ENCODE results near the gene TAPT1. TPM values are rescaled to one million over a fixed set of nuclear protein-coding genes. Genes with fewer than 3 reads are reported as not detected.
A peak's percentile ranks its signal among the peaks of the same experiment; 100 is the strongest.

The TAPT1 gene
- polyA plus RNA-seq, 1 donor from 2014 or later: 21.8 TPM

DNA sequence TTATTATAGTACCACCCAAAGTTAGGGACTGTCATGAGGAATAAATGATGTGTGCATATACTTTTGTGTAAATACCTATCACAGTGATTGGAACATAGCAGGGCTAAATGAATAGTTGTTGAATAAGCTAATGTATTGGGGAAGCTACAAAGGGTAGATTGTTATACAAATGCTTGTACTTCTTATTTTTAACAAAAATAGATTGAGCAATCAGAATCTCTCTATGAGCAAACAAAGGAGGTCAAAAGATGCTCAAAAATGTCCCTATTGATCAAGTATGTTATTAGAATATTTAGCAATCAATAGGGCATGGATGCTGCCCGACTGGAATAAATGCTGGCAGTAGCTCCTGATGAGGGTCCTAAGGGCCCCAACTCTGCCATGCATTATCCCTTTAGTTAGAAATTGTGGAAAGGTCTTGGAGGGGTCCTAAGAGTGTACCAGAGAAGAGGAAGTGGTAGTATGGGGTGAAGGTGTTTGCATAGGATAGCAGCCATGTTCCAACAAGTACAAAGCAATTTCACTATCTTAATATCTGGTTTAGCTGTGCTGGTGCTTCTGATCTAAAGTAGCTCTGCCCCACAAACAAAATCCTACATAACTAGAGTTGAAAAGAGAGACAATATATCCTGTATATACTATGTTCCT lies 33.1 kb upstream of the TAPT1 start:
- H3K36me3 Mint-ChIP-seq: peaks cover 3% of the 10 kb centered on the region
- no peak overlapping the region for H3K27ac Mint-ChIP-seq
- H3K9me3 Mint-ChIP-seq: no peaks in the 10 kb centered on the region
- H3K4me3 Mint-ChIP-seq: no peak overlapping the region
- no peaks in the 10 kb centered on the region for H3K27me3 Mint-ChIP-seq
- H3K4me1 Mint-ChIP-seq: peaks cover 8 to 16% (median 13%) of the 10 kb centered on the region in 3 donors

DNA sequence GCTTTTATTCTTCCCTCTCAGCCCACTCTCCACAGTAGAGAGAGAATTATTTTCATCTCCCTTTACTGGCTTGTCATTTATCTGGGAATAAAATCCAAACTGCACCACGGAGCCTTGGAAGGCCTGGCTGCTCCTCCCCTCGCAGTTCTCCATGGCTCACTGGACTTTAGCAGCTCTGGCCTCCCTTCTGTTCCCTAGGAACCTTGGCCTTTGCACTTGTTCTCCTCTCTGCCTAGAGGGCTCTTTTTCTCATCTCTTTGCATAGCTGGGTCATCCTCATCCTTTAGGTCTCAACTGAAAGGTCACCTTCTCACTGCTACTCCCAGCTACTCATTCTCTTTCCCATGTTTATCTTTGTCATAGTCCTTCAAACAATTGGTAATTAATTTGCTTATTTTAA lies 31.3 kb upstream of the TAPT1 start:
- no peaks in the 10 kb centered on the region for H3K9me3 Mint-ChIP-seq
- H3K4me3 Mint-ChIP-seq: no peak overlapping the region
- H3K27me3 Mint-ChIP-seq: no peaks in the 10 kb centered on the region
- H3K36me3 Mint-ChIP-seq: peaks cover 6% of the 10 kb centered on the region
- H3K27ac Mint-ChIP-seq: peak overlapping the region in 1 of 3 donors; percentile 17
- peaks cover 8 to 12% (median 11%) of the 10 kb centered on the region in 3 donors for H3K4me1 Mint-ChIP-seq

DNA sequence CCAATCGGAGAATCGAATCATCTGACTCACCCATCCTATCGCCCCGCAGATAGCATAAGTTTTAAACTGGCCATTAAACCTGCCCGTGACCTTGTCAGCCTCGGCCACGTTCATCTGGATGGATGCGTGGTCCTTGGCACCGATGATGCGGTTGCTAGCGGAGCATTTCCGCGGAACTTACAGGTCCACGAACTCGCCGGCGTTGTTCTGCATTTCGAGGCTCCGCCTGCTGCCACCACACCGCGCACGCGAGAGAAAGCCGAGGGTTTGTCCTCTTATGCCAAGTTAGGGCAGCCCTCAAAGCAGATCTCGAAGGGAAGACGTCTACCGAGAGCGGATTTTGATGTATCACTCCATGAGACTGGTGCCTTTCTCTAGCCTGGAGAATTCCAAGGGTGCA lies 30.1 kb upstream of the TAPT1 start:
- no peak overlapping the region for H3K4me3 Mint-ChIP-seq
- peak overlapping the region in 1 of 3 donors; percentile 42 for H3K27ac Mint-ChIP-seq
- no peaks in the 10 kb centered on the region for H3K27me3 Mint-ChIP-seq
- peaks cover 12% of the 10 kb centered on the region for H3K36me3 Mint-ChIP-seq
- no peaks in the 10 kb centered on the region for H3K9me3 Mint-ChIP-seq
- H3K4me1 Mint-ChIP-seq: peaks cover 0 to 5% (median 3%) of the 10 kb centered on the region in 3 donors

DNA sequence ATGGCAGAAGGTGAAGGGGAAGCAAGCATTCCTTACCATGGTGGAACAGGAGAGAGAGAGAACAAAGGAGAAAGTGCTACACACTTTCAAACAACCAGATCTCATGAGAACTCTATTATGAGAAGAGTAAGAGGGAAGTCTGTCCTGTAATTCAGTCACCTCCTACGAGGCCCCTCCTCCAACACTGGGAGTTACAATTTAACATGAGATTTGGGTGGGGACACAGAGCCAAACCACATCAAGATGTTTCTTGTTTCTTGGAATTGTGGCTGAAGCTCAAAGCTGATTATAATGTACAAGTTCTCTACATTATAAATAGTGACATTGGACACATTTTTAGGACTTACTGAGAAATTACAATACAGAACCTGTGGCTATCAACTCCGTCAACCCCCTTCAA lies 29.5 kb upstream of the TAPT1 start:
- H3K27me3 Mint-ChIP-seq: no peaks in the 10 kb centered on the region
- no peak overlapping the region for H3K4me3 Mint-ChIP-seq
- no peaks in the 10 kb centered on the region for H3K9me3 Mint-ChIP-seq
- H3K4me1 Mint-ChIP-seq: peaks cover 0 to 2% (median 1%) of the 10 kb centered on the region in 3 donors
- peaks cover 12% of the 10 kb centered on the region for H3K36me3 Mint-ChIP-seq
- no peak overlapping the region for H3K27ac Mint-ChIP-seq

DNA sequence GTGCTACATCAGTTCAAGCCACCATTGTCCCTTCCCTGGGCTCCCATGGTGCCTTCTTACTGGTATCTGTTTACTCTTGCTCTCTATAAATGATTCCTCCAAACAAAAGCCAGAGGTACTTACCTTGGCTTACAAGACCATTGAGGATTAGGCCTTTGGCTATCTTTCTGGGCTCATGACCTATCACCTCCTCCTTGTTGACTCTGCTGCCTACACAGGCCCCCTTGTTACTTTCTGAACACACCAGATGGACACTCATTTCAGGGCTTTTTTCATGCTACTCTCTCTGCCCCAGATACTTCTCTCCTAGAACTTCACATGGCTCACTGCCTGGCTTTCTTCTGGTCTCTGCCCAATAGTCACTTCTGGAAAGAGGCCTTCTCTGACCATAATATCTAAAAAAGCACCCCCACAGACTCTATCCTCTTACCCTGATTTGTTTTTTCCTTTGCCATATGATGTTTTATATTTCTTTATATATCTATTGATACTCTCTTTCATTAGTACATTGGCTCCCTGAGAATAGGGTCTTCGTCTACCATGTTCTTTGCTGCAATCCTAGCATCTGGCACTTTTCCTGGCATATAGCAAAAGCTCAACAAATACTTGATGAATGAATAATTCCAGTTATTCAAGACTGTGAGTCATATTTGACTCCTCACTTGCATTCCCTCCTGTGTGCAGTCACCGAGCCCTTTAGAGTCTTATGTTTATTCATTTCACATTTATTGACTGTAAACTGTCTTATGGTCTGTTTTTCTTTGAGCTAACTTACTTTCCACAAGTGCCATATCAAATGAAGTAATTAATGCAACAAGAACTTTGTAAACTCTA lies 27.1 kb upstream of the TAPT1 start:
- no peaks in the 10 kb centered on the region for H3K4me1 Mint-ChIP-seq

DNA sequence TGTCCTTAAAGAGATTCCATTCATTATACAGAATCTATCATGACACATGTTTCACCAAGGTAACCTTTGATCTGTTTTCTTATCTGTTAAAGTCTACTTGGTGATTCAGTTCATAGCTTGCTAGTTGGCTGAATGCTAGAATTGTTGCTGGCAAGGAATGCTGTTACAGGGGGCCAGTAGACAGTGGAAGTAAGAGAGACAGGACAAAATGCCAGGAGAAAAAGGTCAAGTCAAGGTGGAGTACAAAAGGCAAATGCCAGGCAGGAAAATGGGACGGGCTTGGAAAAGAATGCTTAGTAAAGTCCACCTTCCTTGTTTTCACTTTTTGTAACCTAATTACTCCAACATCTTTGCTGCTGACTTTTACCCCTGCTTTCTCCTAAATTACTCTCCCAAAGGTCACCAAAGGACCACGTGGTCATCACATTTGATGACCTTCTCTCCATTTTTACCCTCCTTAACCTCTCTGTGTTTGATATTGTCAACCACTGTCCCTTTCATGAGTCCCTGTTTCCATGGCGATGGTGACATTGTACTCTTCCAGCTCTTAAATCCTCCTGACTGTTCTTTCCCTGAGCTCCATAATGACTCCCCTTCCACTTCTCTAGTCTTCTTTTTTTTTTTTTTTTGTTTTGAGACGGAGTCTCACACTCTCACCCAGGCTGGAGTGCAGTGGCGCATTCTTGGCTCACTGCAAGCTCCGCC lies 24.5 kb upstream of the TAPT1 start:
- H3K27me3 Mint-ChIP-seq: no peaks in the 10 kb centered on the region
- peaks cover 21% of the 10 kb centered on the region for H3K36me3 Mint-ChIP-seq
- H3K4me1 Mint-ChIP-seq: no peaks in the 10 kb centered on the region
- H3K4me3 Mint-ChIP-seq: no peak overlapping the region
- H3K9me3 Mint-ChIP-seq: peaks cover 0 to 1% (median 0%) of the 10 kb centered on the region in 3 donors
- no peak overlapping the region for H3K27ac Mint-ChIP-seq

More for the DNA sequence above, 27.1 kb upstream of the TAPT1 start:
- H3K9me3 Mint-ChIP-seq: no peaks in the 10 kb centered on the region
- peaks cover 15% of the 10 kb centered on the region for H3K36me3 Mint-ChIP-seq
- H3K27ac Mint-ChIP-seq: no peak overlapping the region
- H3K27me3 Mint-ChIP-seq: no peaks in the 10 kb centered on the region
- H3K4me3 Mint-ChIP-seq: no peak overlapping the region

DNA sequence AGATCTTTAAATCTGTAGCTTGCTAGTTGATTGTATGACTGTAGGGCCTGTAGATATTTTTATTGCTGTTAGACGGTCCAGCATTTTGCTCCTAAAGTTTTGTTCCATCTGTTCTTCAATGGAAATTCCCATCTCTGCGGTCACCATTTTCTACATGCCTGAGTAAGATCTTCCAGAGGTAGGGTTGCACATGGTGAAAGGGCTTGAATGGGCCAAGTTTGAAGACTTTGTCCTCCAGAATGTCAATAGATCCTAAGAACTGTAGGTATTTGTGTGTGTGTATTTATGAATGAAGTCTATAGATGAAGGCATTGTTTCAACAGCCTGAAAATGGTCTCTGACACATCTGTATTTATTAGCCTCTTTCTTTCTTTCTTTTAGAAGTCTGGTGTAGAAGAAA lies 22.3 kb upstream of the TAPT1 start:
- H3K27me3 Mint-ChIP-seq: no peaks in the 10 kb centered on the region
- peaks cover 25% of the 10 kb centered on the region for H3K36me3 Mint-ChIP-seq
- H3K27ac Mint-ChIP-seq: no peak overlapping the region
- peaks cover 0 to 1% (median 0%) of the 10 kb centered on the region in 3 donors for H3K9me3 Mint-ChIP-seq
- H3K4me3 Mint-ChIP-seq: no peak overlapping the region
- H3K4me1 Mint-ChIP-seq: no peaks in the 10 kb centered on the region

DNA sequence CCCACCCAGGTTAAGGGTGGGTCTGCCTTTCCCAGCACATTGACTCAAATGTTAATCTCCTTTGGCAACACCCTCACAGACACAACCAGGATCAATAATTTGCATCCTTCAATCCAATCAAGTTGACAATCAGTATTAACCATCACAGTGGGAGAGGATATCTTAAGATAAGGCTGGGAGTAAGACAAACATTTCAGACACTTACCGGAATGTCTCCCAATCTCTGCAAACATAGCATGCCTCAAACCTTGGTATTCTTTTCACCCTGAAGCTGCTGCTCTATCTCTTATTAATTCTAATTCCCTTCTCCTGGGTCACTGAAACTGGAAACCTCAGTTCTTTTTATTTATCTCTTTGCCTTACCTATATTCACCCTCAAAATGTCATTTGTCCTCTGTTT lies 19.0 kb upstream of the TAPT1 start:
- H3K27ac Mint-ChIP-seq: no peak overlapping the region

DNA sequence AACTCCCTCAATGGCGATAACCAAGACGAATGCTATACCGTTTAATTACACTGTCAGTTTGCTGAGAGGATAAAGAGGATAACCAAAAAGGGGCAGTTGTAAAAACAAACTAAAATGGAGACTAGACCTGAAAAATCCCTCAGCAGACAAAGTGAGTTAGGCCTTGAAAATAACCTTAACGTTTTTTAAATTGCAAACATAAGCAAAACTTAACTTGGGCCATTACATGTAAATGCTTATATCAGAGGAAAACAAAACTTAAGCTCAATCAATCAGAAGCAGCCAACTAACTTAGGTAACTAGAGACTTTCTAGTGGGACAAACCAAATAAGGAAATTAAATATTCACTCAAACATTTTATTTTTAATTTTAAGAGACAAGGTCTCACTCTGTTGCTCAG lies 17.0 kb upstream of the TAPT1 start:
- peaks cover 22% of the 10 kb centered on the region for H3K36me3 Mint-ChIP-seq
- no peaks in the 10 kb centered on the region for H3K27me3 Mint-ChIP-seq
- no peak overlapping the region for H3K4me3 Mint-ChIP-seq
- H3K4me1 Mint-ChIP-seq: peaks cover 0 to 1% (median 0%) of the 10 kb centered on the region in 3 donors
- no peak overlapping the region for H3K27ac Mint-ChIP-seq
- H3K9me3 Mint-ChIP-seq: peaks cover 0 to 1% (median 0%) of the 10 kb centered on the region in 3 donors

More for the DNA sequence above, 19.0 kb upstream of the TAPT1 start:
- H3K4me1 Mint-ChIP-seq: peaks cover 0 to 1% (median 0%) of the 10 kb centered on the region in 3 donors
- H3K36me3 Mint-ChIP-seq: peaks cover 24% of the 10 kb centered on the region
- no peak overlapping the region for H3K4me3 Mint-ChIP-seq
- H3K27me3 Mint-ChIP-seq: no peaks in the 10 kb centered on the region
- H3K9me3 Mint-ChIP-seq: peaks cover 0 to 1% (median 0%) of the 10 kb centered on the region in 3 donors

DNA sequence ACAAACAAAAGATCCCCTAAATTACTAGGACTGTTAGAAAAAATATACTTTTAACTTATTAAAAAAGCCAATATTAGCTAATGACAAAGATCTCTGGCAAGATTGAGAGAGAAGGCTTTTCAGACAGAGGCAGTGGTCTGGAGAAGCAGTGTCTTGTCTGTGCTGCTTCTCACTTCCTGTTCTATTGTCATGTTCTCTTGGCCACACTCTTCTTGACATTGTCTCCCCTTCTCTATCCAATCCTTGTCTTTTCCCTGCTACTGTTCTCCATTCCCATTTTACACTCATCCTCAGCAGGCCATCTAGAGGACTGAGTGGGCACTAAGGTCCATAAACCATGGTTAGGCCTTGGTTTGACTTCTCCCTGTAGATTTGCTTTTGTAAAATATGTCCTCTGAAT lies 14.0 kb upstream of the TAPT1 start:
- Mint-ChIP-seq H3K4me3 (no peak overlapping the region), H3K36me3 (peaks cover 13% of the 10 kb centered on the region), H3K27me3 (no peaks in the 10 kb centered on the region), H3K4me1 (peaks cover 0 to 1% (median 0%) of the 10 kb centered on the region in 3 donors), H3K9me3 (no peaks in the 10 kb centered on the region), H3K27ac (no peak overlapping the region)

DNA sequence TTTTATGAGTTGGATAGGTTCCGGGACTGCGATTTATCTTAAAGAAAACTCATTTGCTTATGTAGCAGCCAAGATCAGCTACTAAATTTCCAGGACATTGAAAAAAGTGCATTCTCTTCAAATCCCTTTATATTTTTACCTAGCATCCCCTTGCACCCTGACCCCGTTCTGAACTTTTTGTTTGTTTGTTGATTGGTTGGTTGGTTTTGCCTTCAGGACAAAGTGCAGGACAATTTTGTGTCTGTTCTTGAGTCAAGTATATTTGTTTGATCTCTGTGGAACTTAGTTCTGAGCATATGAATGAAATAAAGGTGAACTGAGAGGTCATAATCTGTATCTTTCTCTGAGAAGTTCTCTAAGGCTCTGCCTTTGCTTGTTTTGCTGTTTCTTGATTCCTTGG lies 12.8 kb upstream of the TAPT1 start:
- Mint-ChIP-seq H3K4me3 (no peak overlapping the region), H3K4me1 (peaks cover 0 to 4% (median 1%) of the 10 kb centered on the region in 3 donors), H3K27ac (no peak overlapping the region), H3K9me3 (no peaks in the 10 kb centered on the region), H3K36me3 (peaks cover 9% of the 10 kb centered on the region), H3K27me3 (peaks cover 2% of the 10 kb centered on the region)

DNA sequence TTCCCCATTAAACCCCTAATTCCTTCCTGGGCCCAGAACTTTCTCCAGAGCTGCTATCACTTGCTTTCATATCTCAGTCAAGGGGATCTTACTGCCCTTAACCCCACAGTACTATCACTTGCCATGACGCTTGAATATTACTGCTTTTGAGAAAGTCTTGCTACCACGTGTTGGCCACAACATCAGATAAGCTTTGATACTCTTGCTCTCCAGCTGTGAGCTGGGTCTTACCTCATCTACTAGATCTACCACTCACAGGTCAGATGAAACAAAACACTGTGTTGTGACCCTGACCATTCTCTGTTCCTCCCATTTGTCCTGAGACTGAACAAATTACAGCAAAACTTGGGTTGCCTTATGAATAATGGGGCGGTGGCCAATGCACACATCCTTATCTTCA lies 12.1 kb upstream of the TAPT1 start:
- H3K4me1 Mint-ChIP-seq: peaks cover 3 to 9% (median 9%) of the 10 kb centered on the region in 3 donors
- no peak overlapping the region for H3K4me3 Mint-ChIP-seq
- no peaks in the 10 kb centered on the region for H3K9me3 Mint-ChIP-seq
- H3K27ac Mint-ChIP-seq: no peak overlapping the region
- peaks cover 2% of the 10 kb centered on the region for H3K27me3 Mint-ChIP-seq
- H3K36me3 Mint-ChIP-seq: peaks cover 8% of the 10 kb centered on the region

DNA sequence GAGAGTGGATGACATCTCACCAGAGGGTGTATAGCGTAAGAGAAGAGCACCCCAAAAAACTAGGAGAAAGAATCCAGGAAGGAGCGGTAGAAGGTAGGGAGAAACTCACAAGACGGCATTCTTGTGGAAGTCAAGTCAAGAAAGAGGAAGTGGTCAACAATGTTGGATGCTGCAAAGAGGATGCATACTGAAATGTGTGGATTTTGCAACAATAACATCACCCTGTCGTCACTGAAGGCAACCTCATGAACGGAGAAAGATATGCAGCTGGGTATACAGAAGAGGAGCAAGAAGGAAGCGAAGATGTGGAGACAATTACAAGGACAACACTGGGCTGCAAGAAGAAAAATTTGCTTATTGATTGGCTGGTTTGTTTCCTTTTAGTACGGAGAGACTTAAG lies 11.4 kb upstream of the TAPT1 start:
- Mint-ChIP-seq H3K4me1 (peaks cover 3 to 12% (median 9%) of the 10 kb centered on the region in 3 donors), H3K9me3 (no peaks in the 10 kb centered on the region), H3K27ac (no peak overlapping the region), H3K4me3 (no peak overlapping the region), H3K36me3 (peaks cover 4% of the 10 kb centered on the region), H3K27me3 (peaks cover 2% of the 10 kb centered on the region)

DNA sequence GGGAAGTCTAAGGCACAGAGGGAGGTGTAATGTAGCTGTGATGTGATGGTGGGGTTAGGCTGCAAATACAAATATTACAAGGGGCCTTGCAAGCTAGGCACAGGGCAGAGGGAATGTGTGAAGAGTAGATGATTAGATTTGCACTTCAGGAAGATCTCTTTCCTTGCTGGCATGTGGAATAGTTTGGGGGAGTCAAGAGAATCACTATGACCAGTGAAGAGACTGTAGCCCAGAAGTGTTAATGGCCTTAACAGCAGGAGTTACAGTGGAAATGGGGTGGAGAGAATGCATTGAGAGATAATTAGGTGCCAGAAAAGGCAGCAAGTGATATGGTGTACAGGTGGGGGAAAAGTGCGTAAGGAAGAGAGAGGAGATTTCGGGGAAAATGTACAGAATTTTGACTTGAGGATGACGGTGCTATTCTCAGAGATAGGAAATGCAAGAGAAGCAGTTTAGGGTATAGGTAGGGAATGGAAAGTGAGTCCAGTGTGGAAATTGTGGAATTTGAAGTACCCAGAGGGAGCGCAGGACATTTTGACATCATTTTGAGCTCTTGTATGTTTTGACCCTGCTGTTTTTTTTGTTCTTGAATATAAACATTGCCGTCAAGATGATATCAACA lies 10.2 kb upstream of the TAPT1 start:
- Mint-ChIP-seq H3K4me3 (no peak overlapping the region), H3K9me3 (no peaks in the 10 kb centered on the region), H3K4me1 (peaks cover 10 to 19% (median 16%) of the 10 kb centered on the region in 3 donors), H3K36me3 (peaks cover 2% of the 10 kb centered on the region), H3K27ac (no peak overlapping the region), H3K27me3 (peaks cover 2% of the 10 kb centered on the region)

DNA sequence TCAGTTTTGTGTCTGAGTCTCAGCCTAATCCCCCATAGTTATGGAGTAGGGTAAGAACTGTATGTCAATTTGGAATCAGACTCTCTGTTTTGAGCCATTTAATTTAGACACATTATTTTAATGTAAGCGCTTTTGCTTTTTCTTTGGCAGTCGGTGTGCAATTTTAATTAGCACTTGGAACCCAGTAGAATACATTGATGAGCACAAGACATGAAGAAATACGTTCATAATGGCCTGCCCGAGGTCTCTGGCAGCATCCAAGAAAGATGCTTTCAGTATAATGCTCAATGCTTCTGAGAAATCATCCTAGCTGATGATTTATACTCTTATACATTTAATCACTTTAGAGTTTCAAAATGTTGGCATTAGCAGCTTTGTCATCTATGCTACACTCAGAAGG lies 8.9 kb upstream of the TAPT1 start:
- Mint-ChIP-seq H3K9me3 (no peaks in the 10 kb centered on the region), H3K27me3 (peaks cover 2% of the 10 kb centered on the region), H3K27ac (no peak overlapping the region), H3K4me3 (no peak overlapping the region), H3K36me3 (peaks cover 2% of the 10 kb centered on the region), H3K4me1 (peaks cover 12 to 24% (median 20%) of the 10 kb centered on the region in 3 donors)

Measured in IgD-negative memory B cell (primary cell).